Stimulated activated CD4-positive, alpha-beta T cell treated with anti-CD3 and anti-CD28 coated beads, Interleukin-2, amount 100 ng/mL, for 4 hours (primary cell): ENCODE data around the gene FBXW4.
A peak's percentile ranks its signal among the peaks of the same experiment; 100 is the strongest.

Experiments
- DNase-seq: peaks from one replicate; pipeline ENCODE4 v3.0.0-alpha.2; 2020; ENCODE audit warnings: low read depth

The FBXW4 gene

DNA sequence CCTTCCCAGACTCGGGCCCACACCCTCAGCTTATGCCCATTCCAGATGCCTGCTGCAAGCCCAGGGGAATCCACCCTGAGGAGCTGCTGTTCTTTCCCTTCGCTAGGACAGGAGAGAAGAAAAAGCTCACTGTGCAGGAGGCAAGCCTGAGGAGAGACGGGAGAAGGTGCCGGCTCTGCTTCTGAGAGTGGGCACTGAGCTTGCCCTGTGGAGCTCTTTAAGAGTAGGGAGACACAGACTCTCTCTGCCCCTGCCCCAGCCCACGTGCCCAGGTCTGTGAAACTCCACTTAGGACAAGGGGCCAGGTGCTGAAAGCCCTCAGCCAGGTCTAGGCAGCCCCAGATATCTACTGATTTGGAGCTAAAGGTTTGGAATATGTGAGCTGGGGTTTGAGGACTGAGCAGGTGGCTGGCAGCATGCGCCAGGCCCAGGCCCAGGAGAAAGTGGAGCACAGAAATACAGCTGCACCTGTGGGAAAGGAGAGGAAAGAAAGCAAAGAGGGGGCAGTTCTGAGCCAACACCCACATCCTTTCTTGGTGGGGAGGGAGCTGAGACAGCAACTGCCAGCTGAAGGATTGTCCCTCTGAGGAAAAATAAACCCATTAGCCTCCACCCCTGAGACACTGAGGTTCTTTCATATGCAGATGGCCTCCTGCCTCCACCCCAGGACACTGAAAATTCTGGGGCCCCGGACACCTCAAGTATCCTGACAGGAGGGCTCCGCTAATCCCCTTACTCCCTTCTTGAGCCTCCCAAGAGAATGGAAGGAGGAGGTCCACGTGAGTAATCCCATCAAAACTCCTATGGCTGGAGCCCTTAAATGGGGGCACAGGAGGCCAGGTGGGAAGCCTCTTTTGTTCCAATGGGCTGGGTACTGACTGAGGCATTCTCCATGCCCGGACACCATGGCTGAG lies 114.2 kb downstream of the FBXW4 start:
- DNase-seq = no peak

GRCh38 chr10:101579516-101579870 lies 115.5 kb downstream of the FBXW4 start:
- DNase-seq = no peak

DNA sequence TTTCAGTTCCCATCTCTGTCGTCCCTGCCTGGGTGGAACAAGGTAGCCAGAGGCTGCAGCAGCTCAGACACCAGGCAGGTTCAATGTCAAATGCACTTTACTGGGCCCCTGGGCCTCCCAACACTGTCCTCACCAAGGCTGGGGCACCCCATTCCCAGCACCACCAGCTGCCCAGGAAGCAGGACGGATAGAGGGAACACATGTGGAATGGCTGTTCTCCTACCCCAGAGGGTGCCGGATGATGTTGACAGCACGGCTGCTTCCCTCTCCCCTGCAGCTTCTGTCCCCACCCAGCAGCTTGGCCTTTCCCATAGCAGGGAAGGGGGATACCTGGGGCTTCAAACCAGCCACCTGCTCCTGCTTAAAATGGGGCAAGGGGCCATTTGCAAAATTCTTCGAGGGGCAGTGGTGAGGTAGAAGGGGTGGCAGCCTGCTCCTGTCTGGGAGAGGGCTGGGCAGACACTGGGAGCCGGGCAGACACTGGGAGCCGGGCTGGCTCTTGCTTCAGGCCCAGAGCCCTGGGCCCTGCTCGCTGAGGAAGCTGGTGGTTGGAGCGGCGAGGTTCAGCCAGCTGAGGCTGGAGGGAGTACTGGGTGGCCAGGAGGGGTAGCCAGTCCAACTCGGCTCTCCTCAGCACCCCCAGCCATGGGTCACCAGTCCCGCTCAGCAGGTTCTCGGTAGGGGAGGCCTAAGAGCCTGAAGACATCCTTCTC lies 116.0 kb downstream of the FBXW4 start:
- DNase-seq = no peak

DNA sequence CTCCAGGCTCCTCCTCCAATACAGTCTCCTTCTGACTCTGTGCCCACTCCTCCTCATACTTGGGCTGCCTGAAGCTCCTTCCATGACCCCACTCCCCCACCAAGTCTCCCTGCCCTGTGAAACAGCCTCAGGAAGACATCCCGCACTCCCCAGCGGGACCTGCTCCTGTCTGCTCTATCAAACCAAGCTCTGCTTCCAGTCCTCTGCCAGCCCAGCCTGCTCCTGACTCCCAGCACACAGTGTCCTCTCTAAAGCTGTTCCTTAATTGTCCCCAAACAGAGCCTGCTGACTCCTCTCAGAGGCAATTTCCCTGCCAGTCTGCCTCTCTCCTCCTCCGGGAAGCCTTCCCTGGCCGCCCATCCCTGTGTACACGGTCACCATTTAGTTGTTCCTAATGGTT lies 116.8 kb downstream of the FBXW4 start:
- no peak for DNase-seq

DNA sequence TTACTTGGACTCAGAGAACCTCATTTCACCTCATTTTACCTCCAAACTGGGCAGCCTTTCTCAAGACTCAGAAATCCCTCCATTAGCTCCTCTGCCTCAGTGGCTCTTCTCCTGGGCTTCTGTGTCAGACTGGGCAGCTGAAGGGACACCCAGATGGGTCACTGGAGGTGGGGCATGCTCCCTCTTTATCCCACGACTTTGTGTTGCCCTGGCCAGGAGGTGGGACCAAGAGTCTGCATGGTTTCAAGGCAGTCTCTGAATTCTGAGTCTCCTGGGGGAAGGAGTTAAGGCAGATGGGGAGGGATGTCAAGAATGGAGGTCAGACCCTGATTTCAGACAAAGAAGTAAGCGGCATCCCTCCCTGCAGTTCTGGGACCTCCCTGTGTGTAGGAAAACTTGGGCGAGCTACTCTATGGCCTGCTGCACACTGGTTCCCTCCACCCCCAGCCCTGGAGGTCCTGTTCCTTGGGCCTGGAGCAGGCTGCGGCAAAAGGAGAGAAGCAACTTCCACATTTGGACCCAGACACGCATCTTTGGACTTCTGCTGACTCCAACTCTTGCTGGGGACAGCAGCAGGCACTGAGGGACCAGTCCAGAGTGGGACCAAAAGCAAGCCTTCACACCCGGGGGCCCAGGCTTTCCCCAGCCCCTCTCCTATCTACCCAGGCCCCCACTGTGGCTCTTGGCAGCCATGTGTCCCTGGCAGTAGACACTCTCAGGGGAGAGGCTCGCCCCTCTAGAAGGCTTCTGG lies 117.7 kb downstream of the FBXW4 start:
- no peak for DNase-seq

DNA sequence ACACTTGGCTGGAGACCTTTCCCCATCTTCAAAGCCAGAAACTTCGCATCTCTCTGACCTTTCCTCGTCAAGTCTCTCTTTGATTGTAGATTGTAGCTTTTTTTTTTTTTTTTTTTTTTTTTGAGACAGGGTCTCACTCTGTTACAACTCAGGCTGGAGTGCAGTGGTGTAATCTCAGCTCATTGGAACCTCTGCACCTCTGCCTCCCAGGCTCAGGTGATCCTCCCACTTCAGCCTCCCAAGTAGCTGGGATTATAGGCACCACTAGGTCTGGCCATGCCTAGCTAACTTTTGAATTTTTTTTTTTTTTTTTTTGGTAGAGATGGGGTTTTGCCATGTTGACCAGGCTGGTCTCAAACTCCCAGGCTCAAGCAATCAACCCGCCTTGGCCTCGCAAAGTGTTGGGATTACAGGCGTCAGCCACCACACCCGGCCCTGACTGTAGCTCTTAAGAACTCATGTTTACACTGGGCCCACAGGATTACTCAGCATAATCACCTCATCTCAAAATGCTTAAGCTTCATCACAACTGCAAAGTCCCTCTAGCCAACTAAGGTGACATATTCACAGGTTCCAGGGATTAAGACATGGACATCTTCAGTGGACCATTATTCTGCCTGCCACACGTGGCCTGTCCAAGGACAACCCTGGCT lies 118.6 kb downstream of the FBXW4 start:
- DNase-seq = no peak

- no peak for DNase-seq
These were observed 119.3 kb downstream of the FBXW4 start for GRCh38 chr10:101575580-101576210.

DNA sequence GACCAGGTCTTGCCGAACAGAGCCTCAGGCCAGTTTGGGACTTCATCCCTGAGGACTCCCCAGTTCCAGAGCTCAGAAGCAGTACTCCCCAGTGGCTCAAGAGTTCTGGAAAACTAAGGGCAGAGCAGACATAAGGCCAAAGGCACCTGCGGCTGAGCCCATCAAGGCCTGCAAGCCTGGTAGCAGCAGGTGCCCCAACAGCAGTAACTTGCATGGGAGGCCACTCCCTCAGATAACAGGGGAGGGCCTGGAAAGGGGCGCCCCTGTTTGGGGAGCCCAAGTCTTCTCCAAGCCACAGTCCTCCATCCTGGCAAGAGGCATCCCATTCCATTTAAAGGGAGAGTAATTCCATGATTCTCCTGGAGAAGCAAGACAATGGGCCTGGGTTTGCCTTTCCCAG lies 119.9 kb downstream of the FBXW4 start:
- no peak for DNase-seq

DNA sequence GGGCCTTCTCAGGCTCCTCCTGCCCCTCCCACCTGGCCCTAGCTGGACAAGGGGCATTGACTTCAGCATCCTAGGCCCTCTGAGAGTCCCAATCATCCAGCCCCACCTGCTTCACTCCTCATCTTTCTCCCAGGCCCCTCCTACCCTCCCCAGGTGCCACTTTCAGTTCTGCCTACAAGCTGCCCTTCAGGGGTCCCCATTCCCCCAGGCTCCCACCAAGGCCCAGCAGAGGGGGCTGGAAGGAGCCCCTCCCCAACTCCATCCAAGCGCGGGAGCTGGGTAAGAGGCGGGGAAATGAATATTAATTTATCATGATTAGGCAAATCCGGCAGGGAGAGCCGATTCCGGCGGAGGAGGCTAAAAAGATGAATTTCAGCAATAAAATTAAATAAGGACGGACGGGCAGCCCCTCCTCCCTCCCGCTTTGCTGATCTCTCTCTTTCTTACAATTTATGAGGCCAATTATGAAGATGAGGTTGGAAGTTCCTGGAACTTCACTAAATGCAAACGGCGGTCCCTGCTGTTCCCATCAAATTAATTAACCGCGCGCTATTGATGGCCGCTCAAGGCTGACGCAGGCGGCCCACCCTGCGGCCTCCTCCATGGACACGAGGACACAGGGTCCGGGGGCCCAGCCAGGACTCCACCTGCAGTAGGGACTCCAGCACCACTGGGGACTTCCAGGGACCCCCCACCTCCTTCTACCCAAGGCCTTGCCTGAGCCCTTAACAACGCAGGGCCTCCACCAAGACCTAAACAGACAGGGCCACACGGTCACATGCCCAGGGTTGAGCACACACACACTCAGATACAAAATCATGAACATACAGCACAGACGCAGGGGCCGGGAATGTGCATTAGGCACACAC lies 120.9 kb downstream of the FBXW4 start:
- no peak for DNase-seq

DNA sequence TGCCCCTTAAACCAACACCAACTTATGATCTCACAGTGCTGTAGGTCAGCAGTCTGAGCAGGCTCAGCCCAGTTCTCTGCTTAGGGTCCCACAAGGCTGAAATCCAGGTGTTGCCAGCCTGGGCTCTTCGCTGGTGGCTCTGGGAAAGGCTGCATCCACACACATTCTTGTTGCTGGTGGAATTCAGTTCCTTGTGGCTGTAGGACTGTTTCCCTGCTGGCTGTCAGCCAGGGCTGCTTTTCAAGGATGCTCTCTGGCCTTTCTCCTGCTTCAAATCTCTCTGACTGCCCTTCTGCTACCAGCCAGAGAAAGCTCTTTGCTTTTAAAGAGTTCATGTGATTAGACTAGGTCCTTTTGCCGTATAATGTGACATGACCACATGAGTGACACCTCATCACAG lies 122.2 kb downstream of the FBXW4 start:
- no peak for DNase-seq

DNA sequence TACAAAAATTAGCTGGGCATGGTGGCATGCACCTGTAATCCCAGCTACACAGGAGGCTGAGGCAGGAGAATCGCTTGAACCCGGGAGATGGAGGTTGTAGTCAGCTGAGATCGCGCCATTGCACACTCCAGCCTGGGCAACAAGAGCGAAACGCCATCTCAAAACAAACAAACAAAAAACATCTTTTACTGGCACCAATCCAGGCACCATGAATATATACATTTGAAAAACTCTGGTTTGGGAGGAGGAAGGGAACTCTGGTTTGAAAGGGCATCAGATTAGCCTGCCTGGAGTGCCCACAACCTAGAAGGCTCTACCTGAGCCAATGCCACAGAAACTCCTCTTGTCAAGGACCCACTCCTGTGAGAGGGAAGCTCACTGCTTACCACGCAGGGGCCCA lies 122.8 kb downstream of the FBXW4 start:
- DNase-seq = no peak

GRCh38 chr10:101571271-101571925 lies 123.6 kb downstream of the FBXW4 start:
- DNase-seq = no peak

- no peak for DNase-seq
These were observed 124.3 kb downstream of the FBXW4 start for GRCh38 chr10:101570428-101571270.

GRCh38 chr10:101569622-101570427 lies 125.1 kb downstream of the FBXW4 start:
- DNase-seq = peak; percentile 68

DNA sequence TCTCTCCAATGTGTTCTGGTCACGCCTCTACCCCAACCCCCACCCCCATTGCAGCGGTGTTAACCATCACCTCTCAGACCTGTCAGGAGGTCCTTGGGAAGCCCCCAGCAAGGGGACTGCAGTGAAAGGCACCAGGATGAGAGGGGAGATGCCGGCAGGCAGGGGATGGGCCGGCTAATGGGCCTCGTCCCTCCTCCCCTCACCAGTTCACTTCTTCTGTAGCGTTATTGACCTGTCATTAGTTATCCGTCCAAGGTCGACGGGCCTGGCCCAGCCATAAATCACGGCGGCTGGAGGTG lies 125.7 kb downstream of the FBXW4 start:
- DNase-seq = no peak

DNA sequence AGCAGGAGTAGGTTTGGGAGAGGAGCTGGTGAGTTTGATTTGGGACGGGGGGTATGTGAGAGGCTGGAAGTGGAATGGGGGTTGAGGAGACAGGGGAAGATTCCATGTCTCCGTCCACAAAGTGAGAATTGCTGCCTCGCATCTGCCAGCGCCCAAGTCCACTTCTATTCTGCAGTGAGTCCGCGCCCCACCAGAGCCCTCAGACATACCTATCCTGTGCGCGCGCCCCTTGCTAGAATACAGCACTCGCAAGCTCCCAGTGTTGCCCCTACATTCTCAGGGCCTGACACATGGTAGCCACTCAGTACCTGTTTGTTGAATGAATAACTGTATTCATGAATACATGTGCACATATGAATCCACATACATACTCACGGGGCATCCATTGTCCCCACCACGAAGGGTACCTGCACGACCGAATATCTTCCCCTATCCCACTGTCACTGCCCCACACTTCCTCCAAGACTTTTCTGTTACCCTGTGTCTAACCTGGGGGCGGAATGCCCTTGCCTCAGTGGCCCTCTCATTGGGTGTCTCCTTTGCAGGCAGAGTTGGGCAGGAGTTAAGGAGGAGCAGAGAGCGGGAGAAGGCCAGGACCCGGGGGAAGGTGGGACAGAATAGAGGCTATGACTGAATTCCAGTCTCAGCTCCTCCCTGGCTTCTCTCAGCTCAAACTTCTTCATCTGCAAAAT lies 126.8 kb downstream of the FBXW4 start:
- no peak for DNase-seq

DNA sequence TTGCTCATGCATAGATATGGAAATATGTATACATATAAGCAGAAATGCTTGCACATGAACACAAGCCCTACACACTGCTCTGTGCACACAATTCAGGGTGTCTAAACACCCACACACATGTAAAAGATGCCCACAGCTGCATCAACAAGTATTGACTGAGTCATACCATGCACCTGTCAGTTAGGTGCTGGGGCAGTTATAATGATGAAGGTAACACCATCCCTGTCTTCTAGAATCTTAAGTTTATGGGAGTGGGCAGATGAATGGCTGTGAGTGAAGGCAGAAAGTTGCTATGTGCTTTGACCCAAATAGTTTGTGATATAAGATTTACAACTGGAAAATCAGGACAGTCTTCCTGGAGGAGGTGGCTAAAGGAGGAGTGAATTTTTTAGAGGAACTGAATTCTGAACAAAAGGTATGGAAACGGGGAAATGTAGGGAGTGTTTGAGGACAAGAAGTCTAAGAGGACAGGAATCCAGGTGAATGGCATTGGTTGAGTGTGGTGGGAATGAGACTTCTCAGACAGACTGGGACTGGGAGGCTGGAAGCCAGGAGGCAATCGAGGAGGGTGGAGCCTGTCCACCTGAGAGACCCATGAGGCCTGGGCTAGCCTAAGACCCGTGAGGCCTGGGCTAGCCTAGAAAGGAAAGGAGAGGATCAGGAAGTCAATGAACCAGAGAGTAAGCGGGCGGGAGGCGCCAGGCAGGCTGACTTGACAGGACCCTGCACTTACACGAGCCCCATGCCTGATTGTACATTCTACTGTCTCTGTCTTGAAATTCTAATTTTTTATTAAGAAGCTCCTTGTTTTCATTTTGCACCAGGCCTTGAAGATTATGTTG lies 127.6 kb downstream of the FBXW4 start:
- DNase-seq = no peak
